Rectal smooth muscle tissue (tissue), 1 donor: Measurements from ENCODE around the gene CHTF18.
"Not testable (repeated sequence)": the region's sequence is repeated elsewhere in the genome, so short reads cannot be mapped to it uniquely, and the experiment has no call there.

Experiments used
- H3K27ac ChIP-seq: one replicate; pipeline ENCODE4 v1.7.0; 2013; ENCODE audit warnings: low read depth, low read length, inconsistent platforms
- H3K27me3 ChIP-seq: one replicate; pipeline ENCODE4 v1.7.0; 2013; ENCODE audit warnings: low read length; ENCODE audit not compliant: control insufficient read depth, insufficient read depth
- H3K36me3 ChIP-seq: one replicate; pipeline ENCODE4 v1.7.0; 2013; ENCODE audit warnings: low read length; ENCODE audit not compliant: control insufficient read depth, insufficient read depth
- H3K4me1 ChIP-seq: one replicate; pipeline ENCODE4 v1.7.0; 2013; ENCODE audit warnings: low read length; ENCODE audit not compliant: control insufficient read depth, insufficient read depth
- H3K4me3 ChIP-seq: one replicate; pipeline ENCODE4 v1.7.0; 2013; ENCODE audit warnings: low read length
- H3K9ac ChIP-seq: one replicate; pipeline ENCODE4 v1.7.0; 2013; ENCODE audit warnings: low read length

The CHTF18 gene

GRCh38 chr16:750485-750884 lies 37.9 kb upstream of the CHTF18 start:
- Histone ChIP-seq H3K4me3 (no peak overlapping the region), H3K4me1 (no peaks in the 10 kb centered on the region)

GRCh38 chr16:751152-752006 lies 37.0 kb upstream of the CHTF18 start:
- Histone ChIP-seq H3K27ac (no peak overlapping the region), H3K4me3 (no peak overlapping the region), H3K36me3 (no peaks in the 10 kb centered on the region), H3K27me3 (peaks cover 6% of the 10 kb centered on the region), H3K9ac (no peak overlapping the region), H3K4me1 (no peaks in the 10 kb centered on the region)

More at GRCh38 chr16:750485-750884, 37.9 kb upstream of the CHTF18 start:
- H3K36me3 ChIP-seq, result no peaks in the 10 kb centered on the region
- H3K9ac ChIP-seq, result no peak overlapping the region
- H3K27me3 ChIP-seq, result peaks cover 8% of the 10 kb centered on the region
- H3K27ac ChIP-seq, result no peak overlapping the region

- Histone ChIP-seq H3K9ac (no peak overlapping the region), H3K4me1 (no peaks in the 10 kb centered on the region), H3K27me3 (peaks cover 6% of the 10 kb centered on the region), H3K36me3 (no peaks in the 10 kb centered on the region), H3K27ac (no peak overlapping the region), H3K4me3 (no peak overlapping the region)
Observed at GRCh38 chr16:752007-752312, 36.5 kb upstream of the CHTF18 start.

GRCh38 chr16:754121-754607 lies 34.3 kb upstream of the CHTF18 start:
- H3K4me1 ChIP-seq, H3K27me3 ChIP-seq, H3K4me3 ChIP-seq, H3K9ac ChIP-seq, H3K36me3 ChIP-seq, H3K27ac ChIP-seq: not testable (repeated sequence)

- no peak overlapping the region for H3K9ac ChIP-seq
- no peak overlapping the region for H3K4me3 ChIP-seq
- no peaks in the 10 kb centered on the region for H3K36me3 ChIP-seq
- H3K27ac ChIP-seq, result no peak overlapping the region
- H3K4me1 ChIP-seq, result no peaks in the 10 kb centered on the region
- H3K27me3 ChIP-seq, result peaks cover 6% of the 10 kb centered on the region
Observed at GRCh38 chr16:754656-755055, 33.8 kb upstream of the CHTF18 start.

- no peaks in the 10 kb centered on the region for H3K36me3 ChIP-seq
- H3K27me3 ChIP-seq, result peaks cover 6% of the 10 kb centered on the region
- H3K4me3 ChIP-seq, result no peak overlapping the region
Observed at GRCh38 chr16:756428-756827, 32.0 kb upstream of the CHTF18 start.

GRCh38 chr16:759110-759910 lies 29.1 kb upstream of the CHTF18 start:
- H3K36me3 ChIP-seq, result no peaks in the 10 kb centered on the region
- H3K27me3 ChIP-seq, result no peaks in the 10 kb centered on the region
- H3K4me3 ChIP-seq, result no peak overlapping the region
- no peak overlapping the region for H3K9ac ChIP-seq
- H3K27ac ChIP-seq, result no peak overlapping the region
- no peaks in the 10 kb centered on the region for H3K4me1 ChIP-seq

More at GRCh38 chr16:756428-756827, 32.0 kb upstream of the CHTF18 start:
- Histone ChIP-seq H3K27ac (no peak overlapping the region), H3K4me1 (no peaks in the 10 kb centered on the region), H3K9ac (no peak overlapping the region)

GRCh38 chr16:760065-760464 lies 28.4 kb upstream of the CHTF18 start:
- Histone ChIP-seq H3K27me3 (no peaks in the 10 kb centered on the region), H3K4me1 (no peaks in the 10 kb centered on the region), H3K27ac (no peak overlapping the region), H3K4me3 (no peak overlapping the region), H3K9ac (no peak overlapping the region), H3K36me3 (no peaks in the 10 kb centered on the region)

- Histone ChIP-seq H3K4me1 (no peaks in the 10 kb centered on the region), H3K4me3 (no peak within 1 kb of the TSS), H3K27ac (no peak within 1 kb of the TSS), H3K9ac (no peak within 1 kb of the TSS), H3K36me3 (no peaks in the 10 kb centered on the region), H3K27me3 (no peaks in the 10 kb centered on the region)
Observed at GRCh38 chr16:760545-761343, 27.7 kb upstream of the CHTF18 start, which contains the start of gene MSLN. Gene MSLN, plus strand, starts transcription at chr16:760734. Its CDS starts 1,947 bp downstream, at chr16:762681.

GRCh38 chr16:761625-762513 lies 26.6 kb upstream of the CHTF18 start:
- Histone ChIP-seq H3K4me3 (no peak overlapping the region), H3K4me1 (no peaks in the 10 kb centered on the region)

GRCh38 chr16:762595-763268 lies 25.7 kb upstream of the CHTF18 start:
- Histone ChIP-seq H3K9ac (no peak overlapping the region), H3K4me3 (no peak overlapping the region), H3K27me3 (no peaks in the 10 kb centered on the region), H3K36me3 (no peaks in the 10 kb centered on the region), H3K4me1 (no peaks in the 10 kb centered on the region), H3K27ac (no peak overlapping the region)

More at GRCh38 chr16:761625-762513, 26.6 kb upstream of the CHTF18 start:
- Histone ChIP-seq H3K27ac (no peak overlapping the region), H3K36me3 (no peaks in the 10 kb centered on the region), H3K9ac (no peak overlapping the region), H3K27me3 (no peaks in the 10 kb centered on the region)
